ENCODE data around the gene UCN2.
"Not testable (repeated sequence)": the region's sequence is repeated elsewhere in the genome, so short reads cannot be mapped to it uniquely, and the experiment has no call there.

Gene UCN2

DNA sequence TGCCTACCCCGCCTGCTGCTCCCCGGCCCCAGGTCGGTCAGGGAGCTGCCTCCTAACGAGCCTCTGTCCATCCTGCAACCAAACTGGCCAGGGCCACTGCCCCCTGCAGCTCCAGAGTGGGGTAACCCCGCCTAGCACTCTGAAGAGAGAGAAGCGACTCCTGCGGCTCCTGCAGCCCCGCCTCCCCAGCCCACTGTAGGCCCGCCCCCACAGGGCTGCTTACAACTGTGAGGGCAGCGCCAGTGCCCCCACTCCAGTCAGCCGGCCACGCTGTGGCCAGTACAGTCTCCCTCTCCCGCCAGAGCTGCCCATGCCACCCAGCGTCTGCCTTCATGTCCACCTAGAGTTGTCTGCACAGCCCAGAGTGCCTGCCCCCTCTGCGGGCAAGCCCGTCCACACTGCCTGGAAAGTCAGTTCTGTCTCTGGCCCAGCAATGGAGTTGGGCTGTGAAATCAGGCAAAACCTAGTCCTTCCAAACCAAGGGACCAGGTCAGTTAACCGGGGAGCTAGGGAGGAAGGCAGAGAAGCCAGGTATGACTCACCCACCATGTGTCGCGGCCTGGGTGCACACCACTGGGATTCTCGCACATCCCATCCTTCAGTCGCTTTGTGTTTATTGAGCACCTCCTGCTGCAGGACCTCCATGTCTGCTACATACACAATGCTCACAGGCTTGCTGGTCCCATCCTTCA lies 2.4 kb downstream of the UCN2 start:
- DNase-seq (ENCODE audit: low read depth), result peak; percentile 50

DNA sequence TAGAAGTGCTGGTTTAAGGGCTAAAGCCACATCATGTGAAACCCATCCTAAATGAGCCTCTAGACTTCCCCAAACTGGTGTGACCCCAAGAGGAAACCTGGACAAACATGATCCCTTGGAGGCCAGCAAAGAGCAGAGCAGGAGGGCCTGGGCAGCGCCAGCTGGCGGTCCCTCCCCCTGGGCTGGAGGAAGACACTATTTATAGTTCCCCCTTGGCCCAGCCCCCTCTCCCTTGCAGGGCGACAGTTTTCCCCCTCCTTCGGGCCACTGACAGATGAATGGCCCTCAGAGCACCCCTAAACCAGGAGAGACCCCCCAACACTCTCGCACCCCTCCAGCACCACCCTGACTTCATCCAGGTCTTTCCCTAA lies 2.9 kb downstream of the UCN2 start:
- DNase-seq (ENCODE audit: low read depth), result no peak

DNA sequence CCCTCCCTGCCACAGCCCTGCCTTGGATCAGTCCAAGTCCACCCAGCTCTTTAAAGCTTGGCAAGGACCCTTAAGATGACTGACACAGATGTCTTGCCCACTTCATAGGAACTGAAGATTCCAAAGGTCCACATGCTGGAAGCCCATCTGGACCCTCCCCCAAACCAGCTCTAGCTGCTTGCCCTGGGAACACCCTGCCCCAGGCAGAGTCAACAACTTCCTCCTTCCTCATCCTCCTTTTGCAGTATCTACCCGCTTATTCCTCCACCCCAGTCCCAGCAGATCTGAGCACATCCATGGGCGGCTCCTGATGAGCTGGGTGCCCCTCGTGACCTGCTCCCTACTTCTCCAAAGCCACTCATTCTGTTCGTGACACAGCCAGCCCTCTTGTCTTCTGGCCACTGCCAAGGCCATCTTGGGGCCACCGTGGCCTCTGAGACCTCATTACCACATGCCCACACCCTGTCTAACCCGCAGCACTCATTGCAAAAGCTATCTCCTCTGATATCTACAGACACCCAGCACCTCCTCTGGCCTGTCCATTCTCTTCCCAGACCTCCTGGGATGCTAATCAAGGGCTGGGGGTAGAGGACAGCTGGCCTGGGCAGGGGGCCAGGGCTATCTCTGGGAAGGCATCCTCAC lies 5.0 kb downstream of the UCN2 start:
- no peak for DNase-seq (ENCODE audit: low read depth)

DNA sequence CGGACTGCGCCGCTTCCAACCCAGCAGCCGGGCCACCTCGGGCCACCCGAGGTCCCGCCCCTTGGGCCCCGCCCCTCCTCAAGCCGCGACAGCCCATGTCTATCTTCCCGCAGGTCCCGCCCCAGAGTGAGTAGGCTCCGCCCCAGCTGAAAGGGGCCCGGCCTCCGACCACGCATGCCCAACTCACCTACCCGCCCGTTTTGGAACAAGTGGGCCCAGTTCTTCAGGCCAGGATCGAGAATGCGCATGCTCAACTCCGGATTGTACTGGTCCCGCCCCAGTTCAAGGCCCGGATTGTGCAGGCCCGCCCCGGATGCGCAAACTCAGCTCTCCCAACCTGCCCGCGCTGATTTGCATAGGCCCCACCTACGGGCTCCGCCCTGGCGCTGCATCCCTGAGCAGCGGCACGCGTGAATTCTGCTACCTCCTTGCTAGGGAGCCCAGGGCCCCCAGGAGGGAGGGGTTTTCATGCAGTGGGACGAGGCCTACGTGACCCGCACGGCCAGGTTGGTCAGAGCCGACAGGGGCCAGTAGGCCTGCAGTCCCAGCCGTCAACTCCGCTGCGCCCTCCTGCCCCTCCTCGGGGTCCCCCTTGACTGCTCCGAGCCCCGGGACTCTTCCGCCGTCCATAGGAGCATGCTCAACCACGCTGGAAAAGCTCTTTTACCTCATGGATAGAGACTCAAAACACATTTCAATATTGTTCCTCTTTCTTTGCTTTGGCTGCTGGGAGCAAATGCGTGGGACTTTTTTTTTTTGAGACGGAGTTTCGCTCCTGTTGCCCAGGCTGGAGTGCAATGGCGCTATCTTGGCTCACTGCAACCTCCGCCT lies 6.6 kb downstream of the UCN2 start, which contains the start of gene PFKFB4:
PFKFB4 (minus strand) TSS at position 8 of the 831 bp plus-strand sequence. CDS start 26 bp downstream, outside the sequence.
- peak; percentile 99 for DNase-seq (ENCODE audit: low read depth)

DNA sequence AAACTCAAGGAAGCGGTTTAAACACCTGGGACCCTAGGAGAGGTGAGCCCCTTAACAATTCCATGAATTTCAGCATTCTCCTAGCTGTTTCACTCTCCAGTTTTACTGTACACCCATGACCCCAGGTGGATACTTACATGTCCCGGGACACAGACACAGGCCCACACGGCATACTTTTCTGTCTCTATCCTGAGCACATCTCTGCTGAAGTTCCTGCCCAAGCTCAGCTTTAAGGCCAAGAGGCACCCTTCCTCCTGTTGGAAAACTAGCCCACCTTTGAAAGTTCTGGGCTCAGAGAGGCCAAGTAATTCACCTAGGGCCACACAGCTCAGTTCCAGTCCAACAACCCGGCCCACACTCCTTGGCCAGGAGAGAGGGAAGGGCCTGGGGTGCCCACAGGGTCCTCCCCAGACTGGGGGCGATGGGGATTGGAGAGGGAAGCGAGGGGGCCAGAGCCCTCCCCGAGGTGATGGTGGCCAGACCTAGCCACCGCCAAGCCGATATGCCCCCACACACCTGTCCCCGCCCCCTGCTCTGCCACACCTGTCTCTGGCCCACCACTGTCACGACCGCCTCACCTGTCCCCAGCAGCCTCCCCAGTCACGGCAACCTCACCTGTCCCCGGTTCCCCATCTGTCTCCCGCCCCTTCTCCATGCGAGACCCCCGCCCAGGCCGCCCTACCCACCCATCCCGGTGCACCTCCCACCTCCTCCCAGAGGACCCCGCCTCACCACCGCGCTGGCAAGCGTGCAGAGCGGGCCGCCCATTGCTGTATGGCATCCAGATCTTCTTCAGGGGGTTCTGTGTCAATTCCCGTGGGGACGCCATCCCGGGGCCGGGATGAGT lies 7.4 kb downstream of the UCN2 start:
- no peak for DNase-seq (ENCODE audit: low read depth)

DNA sequence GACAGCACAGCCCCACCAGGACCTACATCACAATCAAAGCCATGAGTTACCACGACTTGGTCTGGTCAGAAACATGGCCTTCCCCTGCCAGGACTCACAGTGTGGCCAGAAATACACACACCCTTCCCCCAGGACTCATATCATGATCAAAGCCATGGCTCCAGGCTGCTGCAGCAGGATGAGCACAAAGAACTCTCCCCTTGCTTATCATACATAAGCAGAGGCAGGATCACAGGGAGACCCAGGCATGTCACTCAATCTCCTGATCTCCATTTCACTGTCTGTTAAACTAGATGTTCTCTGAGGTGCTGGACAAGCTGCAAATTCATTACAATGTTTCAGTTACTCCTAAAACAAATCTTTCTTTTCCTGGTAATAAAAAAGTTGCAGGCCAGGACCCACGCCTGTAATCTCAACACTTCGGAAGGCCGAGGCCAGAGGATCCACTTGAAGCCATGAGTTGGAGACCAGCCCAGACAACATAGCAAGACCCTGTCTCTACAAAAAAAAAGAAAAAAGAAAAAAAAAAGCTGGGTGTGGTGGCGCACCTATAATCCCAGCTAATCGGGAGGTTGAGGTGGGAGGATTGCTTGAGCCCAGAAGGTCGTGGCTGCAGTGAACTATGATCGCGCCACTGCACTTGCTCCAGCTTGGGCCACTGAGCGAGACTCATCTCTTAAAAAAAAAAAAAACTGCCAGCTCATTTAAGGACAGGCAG lies 8.2 kb downstream of the UCN2 start:
- no peak for DNase-seq (ENCODE audit: low read depth)

DNA sequence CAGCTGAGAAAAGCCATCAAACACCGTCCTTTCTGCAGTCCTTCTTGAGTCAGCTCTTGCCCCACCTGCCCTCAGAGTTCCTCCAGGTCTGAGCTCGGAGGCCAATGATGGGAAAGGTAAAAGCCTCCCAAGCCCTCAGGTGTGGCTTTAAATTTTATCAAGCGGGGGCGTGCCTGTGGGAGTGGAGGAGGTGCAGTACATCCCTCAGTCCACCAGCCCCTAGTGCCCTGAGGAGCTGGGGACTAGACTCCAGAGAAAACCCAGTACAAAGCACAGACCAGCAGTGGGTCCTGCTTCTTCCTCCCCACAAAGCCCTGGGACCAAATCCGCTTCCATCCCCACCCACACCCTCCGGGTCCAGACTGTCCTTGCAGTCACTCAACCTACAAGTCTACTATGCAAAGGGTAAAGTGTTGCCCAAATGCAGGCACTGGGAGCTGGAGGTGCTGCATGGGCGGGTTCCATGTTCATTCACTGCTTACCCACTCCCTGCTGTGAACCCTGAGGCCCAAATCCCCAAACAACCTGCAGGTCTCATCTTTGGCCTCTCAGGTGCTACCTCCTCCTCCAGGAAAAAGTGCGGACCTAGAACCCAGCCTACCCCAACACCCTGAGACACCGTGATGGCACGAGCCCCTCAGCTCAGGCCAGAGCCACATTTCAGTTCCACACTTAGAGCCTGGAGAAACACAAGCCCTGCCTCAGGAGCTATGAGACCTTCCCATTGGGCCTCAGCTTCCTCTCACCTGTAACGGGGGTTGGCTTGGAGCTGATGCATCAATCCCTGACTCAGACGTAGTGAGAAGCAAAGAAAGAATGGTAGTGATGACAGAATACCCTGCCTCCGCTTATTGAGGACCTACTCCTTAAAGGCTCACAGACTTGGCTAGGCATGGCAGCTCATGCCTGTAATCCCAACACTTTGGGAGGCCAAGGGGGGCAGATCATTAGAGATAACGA lies 9.4 kb downstream of the UCN2 start:
- DNase-seq (ENCODE audit: low read depth), result no peak

DNA sequence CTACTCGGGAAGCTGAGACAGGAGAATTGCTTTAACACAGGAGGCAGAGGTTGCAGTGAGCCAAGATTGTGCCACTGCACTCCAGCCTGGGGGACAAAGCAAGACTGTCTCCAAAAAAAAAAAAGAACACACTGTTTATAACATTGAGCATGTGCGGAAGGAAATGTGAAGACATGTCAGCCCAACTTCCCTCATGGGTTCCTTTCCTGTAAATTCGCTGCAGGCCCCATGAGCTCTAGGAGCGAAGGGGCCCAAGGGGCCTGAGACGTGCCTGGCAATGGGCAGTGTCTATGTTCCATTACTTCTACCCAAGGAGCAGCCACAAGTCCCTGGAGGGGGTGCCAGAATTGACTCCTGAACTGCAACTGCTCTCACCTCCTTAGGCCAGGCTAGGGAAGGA lies 10.2 kb downstream of the UCN2 start:
- no peak for DNase-seq (ENCODE audit: low read depth)

DNA sequence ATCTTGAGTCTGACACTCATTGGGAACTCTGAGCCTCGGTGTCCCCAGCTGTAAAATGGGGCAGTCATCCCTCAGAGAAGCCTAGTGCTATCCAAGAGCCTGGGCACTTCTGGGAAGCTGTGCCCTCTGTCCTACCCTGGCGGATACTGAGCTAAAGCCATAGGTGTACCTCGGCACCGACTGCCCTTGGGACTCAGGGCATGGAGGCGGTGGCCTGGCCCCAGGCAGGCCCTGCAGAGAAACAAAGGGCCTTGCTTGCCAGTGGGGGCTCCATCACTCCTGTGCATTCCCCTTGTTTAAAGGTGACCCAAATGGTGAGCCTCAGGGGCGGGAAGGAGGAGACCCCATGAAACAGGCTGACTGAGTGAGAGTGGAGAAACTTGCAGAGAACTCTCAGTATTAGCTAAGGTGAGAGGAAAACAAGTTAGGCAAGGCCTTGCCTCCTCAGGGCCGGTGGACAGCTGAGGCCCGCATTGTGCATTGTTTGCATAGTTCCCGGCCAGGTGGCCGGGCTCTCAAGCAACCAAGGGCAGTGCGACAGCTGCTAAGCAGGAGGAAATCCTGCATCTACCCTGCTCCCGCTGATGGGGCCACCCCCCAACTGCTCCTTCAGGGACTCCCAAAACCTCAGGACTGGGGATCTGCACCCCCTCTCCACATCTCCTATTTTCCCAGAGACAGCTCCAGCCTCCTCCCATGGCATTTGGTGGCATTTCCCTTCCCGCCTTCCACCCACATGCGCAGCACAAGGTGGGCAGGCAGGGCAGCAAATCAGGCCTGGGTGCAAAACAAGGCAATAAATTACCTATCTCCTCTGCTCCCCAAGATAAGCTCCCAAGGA lies 11.2 kb downstream of the UCN2 start:
- DNase-seq (ENCODE audit: low read depth), result no peak

DNA sequence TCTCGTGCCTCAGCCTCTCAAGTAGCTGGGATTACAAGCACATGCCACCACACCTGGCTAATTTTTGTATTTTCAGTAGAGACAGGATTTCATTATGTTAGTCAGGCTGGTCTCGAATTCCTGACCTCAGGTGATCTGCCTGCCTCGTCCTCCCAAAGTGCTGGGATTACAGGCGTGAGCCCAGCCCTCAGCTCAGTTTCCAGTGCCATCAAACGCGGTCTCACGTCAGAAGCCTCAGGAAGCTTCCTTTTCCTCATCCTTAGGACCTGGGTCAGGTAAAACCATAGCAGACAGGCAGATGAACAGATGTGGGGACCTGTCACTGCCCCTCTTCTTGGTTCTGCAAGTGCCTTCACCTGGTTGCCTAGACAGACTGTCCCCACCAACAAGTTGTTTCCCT lies 11.9 kb downstream of the UCN2 start:
- DNase-seq (ENCODE audit: low read depth), result not testable (repeated sequence)

DNA sequence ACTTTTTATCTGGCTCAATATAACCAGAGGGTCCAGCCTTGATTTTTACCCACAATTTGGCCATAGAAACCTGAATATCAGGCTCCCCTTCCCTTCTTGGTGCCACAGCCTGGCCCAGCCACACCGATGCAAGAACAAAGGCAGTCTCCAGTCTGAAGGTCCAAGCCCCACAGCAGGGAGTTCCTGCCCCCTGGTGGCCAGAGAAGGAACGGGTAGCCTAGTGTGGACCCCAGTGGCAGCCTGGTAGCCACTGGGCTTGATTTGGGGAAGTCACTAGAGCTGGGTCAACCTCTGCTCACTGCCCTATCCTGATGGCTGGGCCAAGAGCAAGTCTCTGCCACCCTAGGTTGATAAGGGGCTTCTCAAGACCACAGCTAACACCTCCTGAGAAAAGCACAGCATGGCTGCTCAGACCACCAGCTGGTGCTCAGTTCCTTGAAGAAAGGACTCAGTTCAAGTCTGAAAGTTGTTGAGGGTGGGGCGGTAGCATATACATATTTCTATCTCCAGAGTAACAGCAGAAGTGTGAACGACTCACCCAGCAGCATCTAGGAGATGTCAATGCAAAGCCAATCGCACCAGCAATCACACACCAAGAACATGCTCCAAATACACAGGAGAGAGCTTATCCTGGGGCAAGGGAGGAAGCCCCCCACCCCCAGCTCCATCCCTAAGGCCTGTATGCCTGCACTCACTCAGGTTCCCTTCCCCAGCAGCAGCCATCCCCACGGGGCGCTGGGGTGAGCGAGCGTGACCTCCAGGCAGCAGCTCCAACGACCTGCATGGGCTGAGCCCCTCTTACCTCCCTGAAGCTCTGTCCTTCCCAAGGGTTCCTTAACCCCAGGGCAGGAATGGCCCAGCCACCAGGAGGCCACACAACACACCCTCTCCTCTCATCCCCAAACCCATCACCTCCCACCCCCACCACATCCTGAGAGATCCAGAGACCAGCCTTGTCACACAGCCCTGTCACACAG lies 14.6 kb downstream of the UCN2 start:
- DNase-seq (ENCODE audit: low read depth), result peak; percentile 60

DNA sequence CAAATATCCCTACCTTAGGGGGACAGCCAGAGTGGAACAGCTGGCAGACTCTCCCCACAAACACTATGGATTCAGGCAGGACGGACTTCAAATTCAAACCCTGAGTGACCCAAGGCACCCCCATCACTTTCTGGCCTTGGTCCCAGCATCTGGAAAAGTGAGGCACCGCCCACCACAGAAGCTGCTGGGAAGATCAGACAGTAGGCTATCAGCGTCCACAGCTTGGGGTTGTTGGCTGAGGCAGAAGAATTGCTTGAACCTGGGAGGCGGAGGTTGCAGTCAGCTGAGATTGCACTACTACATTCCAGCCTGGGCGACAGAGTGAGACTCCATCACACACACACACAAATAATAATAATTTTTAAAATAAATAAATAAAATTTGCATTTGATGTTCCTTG lies 15.5 kb downstream of the UCN2 start:
- DNase-seq (ENCODE audit: low read depth), result no peak

DNA sequence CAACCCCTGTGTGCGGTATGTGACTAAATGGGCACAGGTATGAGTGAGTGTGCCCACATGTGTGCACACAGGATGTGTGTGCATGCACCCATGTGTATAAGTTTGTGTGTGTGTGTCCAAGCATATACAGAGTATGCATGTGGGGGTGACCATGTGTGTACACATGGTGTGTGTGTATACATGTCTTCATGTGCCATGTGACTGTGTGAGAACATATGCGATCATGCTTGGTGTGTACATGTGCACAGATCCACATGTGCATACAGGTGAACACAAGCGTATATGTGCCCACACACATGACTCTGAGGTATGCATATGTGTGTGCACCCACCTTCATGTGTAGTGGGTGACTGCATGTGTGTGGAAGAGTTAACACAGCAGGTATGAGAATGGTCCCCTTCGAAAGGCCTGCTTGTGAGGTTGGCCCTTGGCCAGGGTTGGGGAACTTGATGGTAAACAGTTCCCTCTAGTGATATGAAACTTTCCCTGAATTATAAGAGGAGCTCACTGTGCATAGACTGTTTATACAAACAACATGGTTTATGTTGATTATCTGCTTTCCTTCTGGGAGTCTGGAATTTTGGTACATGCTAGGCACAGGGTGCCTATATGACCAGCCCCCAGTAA lies 17.3 kb downstream of the UCN2 start:
- DNase-seq (ENCODE audit: low read depth), result peak; percentile 30

DNA sequence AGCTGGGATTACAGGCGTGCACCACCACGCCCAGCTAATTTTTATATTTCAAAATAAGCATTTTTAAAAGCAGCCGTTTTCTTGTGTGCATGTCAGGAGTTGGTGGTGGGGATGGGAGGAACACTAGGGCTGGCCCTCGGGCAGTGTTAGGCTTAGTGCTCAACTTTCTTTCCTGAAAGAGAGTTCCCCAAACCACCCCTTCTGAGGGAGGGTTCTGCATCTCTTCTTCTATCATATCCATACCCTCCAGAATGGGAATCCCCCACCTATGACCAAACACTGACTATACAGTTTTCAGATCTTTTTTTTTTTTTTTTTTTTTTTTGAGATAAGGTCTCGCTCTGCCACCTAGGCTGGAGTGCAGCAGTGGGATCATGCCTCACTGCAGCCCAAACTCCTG lies 19.4 kb downstream of the UCN2 start:
- DNase-seq (ENCODE audit: low read depth), result no peak

DNA sequence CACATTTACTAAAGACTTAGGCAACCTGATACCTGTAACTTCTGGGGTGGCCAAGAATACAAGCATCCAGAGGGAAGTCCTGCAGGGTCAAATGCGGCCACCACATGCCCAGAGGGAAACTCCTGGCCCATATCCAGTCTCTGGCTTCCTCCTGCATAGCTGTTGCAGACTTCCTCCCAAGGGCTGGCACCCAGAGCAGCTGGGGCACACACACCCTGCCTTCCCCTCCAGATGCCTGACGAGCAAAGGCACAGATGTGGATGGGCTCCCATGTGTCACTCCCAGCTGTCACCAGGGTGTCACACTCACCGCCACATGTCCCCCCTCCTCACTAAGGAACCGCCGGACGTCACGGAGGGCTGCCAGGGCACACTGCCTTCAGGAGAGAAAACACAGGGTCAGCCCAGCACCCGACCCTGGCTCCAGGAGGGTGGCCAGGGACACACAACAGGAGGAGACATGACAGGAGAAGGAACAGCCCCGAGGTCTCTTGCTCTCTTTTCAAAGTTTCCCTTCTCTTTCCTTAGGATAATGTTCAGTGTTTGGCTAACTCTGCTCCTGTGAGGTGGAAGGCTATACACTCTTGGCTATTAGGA lies 20.2 kb downstream of the UCN2 start:
- DNase-seq (ENCODE audit: low read depth), result no peak

DNA sequence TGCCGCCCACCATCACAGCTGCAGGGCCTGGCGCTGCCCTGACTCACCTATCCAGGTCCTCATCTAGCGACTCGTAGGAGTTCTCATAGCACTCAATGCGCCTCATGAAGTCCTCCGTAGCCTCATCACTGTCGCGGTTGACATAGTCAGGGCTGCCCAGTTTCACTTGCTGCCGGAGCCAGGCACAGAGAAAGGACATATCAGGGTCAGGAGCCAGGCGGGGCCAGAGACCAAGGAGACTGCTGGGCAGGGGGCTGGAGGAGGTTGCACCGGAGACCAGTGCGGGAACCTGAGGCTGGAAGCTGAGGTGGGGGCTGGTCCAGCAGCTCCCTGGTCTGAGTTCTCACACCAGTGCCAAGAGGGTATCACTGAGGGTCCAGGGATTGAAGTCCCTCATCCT lies 25.1 kb downstream of the UCN2 start:
- no peak for DNase-seq (ENCODE audit: low read depth)

DNA sequence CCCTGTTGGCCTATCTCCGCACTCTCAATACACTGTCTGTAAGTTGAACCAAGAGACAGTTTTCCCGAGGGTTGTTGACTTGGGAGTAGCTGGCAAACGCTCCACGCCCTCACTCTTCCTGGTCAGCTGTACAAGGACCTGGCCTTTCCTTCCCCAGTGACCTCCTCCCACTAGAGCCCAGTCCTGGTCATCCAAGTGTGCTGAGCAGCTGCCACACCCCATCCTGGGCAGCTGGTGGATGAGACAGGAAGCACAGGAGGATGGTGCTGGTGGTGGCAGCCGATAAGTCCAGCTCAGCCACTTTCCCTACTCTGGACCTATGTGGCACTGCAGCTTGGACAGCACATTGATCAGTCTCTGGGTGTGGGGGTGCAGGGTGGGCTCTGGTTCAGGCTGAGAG lies 26.8 kb downstream of the UCN2 start:
- no peak for DNase-seq (ENCODE audit: low read depth)

Measured in amniotic epithelial cell (primary cell).